Activated naive CD4-positive, alpha-beta T cell treated with anti-CD3 and anti-CD28 coated beads, Interleukin-2, amount 10 ng/mL, durations not matched to agents 7 days and 5 days (primary cell): Measurements from ENCODE around the gene HAND2.
A peak's percentile ranks its signal among the peaks of the same experiment; 100 is the strongest.

ENCODE experiments used
- CTCF ChIA-PET: fragments of 350-600 bp; sonication (Branson Sonifier 250); formaldehyde crosslinking; loops from one replicate; lab custom pipeline; 2021; ENCODE audit warnings: antibody characterized with exemption; lab: Charles Lee
- DNase-seq: peaks from one replicate; pipeline ENCODE4 v3.0.0-alpha.2; 2020
- H3K27ac Mint-ChIP-seq: one replicate; pipeline ENCODE4 v1.8.0; 2021; ENCODE audit warnings: mild to moderate bottlenecking, moderate library complexity, mixed read lengths
- H3K27me3 Mint-ChIP-seq: one replicate; pipeline ENCODE4 v1.8.0; 2021; ENCODE audit warnings: mild to moderate bottlenecking, mixed read lengths
- H3K36me3 Mint-ChIP-seq: one replicate; pipeline ENCODE4 v1.8.0; 2021; ENCODE audit warnings: mixed read lengths
- H3K4me1 Mint-ChIP-seq: one replicate; pipeline ENCODE4 v1.8.0; 2021; ENCODE audit warnings: mixed read lengths
- H3K4me3 Mint-ChIP-seq: one replicate; pipeline ENCODE4 v1.8.0; 2021; ENCODE audit warnings: mild to moderate bottlenecking, moderate library complexity, mixed read lengths
- H3K9me3 Mint-ChIP-seq: one replicate; pipeline ENCODE4 v1.8.0; 2021; ENCODE audit warnings: mixed read lengths

The HAND2 gene

DNA sequence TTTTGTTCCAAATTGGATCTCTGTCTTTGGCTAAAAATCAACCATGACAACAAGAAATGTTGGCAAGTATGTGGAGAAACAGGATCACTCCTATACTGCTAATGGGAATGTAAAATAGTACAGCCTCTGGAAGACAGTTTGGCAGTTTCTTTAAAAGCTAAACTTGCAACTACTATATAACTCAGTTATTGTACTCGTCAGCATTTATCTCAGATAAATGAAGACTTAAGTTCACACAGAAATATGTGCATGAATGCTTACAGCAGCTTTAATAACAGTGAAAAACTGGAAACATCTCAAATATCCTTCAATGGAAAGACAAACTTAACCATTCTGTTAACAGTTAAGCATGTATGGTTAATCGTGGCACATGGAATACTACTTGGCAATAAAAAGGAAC lies 15.4 kb upstream of the HAND2 start:
- no peak overlapping the region for H3K27ac Mint-ChIP-seq
- peaks cover 14% of the 10 kb centered on the region for H3K27me3 Mint-ChIP-seq
- CTCF ChIA-PET: no interaction called here
- DNase-seq: no peak
- no peaks in the 10 kb centered on the region for H3K36me3 Mint-ChIP-seq
- H3K4me3 Mint-ChIP-seq: no peak overlapping the region
- no peaks in the 10 kb centered on the region for H3K4me1 Mint-ChIP-seq
- H3K9me3 Mint-ChIP-seq: no peaks in the 10 kb centered on the region

DNA sequence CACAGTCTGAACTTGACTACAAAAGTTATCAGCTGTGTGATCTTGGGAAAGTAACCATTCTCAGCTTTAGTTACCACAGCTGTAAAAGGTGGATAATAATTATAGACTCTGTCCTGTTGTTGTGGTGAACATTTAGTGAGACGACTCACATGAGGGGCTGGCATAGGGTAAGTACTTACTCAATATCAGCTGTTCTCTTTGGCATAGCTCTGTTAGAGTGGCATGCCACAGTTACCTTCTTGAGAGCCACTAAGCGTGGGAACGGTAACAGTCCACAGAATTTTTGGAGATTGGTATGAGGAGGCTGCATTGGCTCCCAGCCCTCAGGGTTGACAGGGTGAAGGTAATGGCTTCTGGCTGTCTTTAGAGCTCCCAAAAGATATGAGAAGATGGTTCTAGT lies 13.2 kb upstream of the HAND2 start:
- CTCF ChIA-PET: no interaction called here
- peaks cover 28% of the 10 kb centered on the region for H3K27me3 Mint-ChIP-seq
- DNase-seq: no peak
- no peak overlapping the region for H3K4me3 Mint-ChIP-seq
- no peaks in the 10 kb centered on the region for H3K36me3 Mint-ChIP-seq
- no peaks in the 10 kb centered on the region for H3K9me3 Mint-ChIP-seq
- no peak overlapping the region for H3K27ac Mint-ChIP-seq
- H3K4me1 Mint-ChIP-seq: peaks cover 6% of the 10 kb centered on the region

DNA sequence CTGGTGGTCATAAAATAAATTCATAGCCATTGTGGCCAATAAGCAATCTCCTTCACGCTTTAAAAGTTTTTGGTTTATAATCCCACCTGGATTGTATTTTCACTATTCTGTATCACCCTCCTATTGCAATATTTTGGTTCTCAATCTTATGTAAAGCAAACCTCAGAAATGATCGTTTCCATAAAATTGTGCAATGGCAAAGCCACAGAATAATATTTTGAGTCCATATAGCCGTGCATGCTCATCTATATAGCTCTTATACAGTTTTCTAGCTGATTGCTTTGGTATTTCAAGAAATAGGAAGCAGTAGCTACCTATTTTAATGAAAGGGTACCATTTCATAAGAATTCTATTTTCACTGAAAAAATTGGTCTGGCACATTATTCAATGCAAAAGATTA lies 10.0 kb upstream of the HAND2 start:
- Mint-ChIP-seq H3K27ac (no peak overlapping the region), H3K27me3 (peaks cover 53% of the 10 kb centered on the region), H3K4me3 (no peak overlapping the region), H3K36me3 (no peaks in the 10 kb centered on the region), H3K4me1 (peaks cover 6% of the 10 kb centered on the region), H3K9me3 (no peaks in the 10 kb centered on the region)
- CTCF ChIA-PET: no interaction called here
- no peak for DNase-seq

DNA sequence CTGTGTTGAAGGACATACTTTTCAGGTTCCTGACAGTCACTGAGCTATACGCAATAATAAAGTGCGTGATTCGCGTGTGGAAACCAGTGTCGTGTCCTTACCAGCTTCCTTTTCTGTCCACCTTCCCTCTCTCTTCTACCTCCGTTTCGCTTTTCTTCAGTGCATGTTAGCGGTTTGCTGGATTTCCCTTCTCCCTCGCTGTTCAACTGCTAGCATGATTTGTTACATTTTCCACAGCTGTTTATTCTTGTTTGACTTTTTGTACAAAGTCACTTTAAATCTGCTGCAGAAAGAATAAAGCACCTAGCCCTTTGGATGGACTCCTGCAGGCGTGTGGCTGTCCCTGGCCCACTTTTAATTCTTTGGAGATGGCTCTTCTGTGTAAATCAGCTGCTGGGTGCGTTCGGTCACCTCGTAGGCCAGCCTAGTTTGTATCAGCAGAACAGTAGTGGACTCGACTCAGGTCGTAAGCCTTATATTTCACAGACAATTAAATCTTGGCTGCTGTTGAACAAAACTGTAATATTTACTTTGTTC lies 8.9 kb upstream of the HAND2 start:
- peaks cover 6% of the 10 kb centered on the region for H3K4me1 Mint-ChIP-seq
- H3K36me3 Mint-ChIP-seq: no peaks in the 10 kb centered on the region
- CTCF ChIA-PET: interaction anchor here (1.4 kb wide), 1 partner anchor 11 kb away, joined by 3 read pairs; no protein-coding TSS in a partner anchor
- no peak for DNase-seq
- peaks cover 63% of the 10 kb centered on the region for H3K27me3 Mint-ChIP-seq
- no peak overlapping the region for H3K27ac Mint-ChIP-seq
- H3K9me3 Mint-ChIP-seq: no peaks in the 10 kb centered on the region
- peak overlapping the region; percentile 9 for H3K4me3 Mint-ChIP-seq

DNA sequence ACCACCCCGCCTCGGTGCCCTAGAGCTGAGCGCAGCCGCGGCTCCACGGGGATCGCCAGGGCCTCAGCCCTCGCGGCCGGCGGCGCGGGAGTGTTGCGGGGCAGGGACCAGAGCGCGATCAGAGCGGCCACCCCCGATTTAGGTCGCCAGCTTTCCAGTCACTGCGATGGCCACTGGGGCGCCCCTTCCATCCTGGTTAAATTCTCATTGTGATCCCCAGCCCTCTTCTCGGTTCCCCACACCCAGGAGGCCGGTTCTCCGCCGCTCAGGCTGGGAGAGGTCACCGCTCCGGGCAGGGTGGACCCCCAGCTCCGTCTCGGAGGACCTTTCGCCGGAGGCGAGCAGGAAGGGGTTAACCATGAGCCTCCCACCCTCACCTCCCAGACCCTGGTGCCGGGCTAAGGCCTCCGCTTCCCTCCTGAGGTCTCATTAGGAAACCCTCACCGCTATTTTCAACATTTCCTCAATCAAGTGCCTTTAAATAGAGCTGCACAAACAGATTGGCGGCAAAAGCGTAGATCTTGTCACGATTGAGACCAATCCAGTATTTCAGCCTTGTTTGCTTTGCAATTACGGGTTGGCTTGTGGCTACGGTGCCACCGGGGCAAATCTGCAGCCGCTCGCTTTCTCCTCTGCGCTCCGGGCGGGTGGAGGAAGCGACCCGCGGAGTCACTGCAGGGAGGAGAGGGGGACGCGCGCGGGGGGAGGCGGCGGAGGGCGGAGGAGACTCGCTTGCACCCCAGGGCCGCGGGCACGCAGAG lies 8.3 kb upstream of the HAND2 start:
- Mint-ChIP-seq H3K4me1 (peaks cover 6% of the 10 kb centered on the region), H3K36me3 (no peaks in the 10 kb centered on the region), H3K27ac (peak overlapping the region; percentile 33), H3K4me3 (peak overlapping the region; percentile 41), H3K9me3 (no peaks in the 10 kb centered on the region), H3K27me3 (peaks cover 67% of the 10 kb centered on the region)
- no peak for DNase-seq
- CTCF ChIA-PET: interaction anchor here (1.4 kb wide), 1 partner anchor 11 kb away, joined by 3 read pairs; no protein-coding TSS in a partner anchor

DNA sequence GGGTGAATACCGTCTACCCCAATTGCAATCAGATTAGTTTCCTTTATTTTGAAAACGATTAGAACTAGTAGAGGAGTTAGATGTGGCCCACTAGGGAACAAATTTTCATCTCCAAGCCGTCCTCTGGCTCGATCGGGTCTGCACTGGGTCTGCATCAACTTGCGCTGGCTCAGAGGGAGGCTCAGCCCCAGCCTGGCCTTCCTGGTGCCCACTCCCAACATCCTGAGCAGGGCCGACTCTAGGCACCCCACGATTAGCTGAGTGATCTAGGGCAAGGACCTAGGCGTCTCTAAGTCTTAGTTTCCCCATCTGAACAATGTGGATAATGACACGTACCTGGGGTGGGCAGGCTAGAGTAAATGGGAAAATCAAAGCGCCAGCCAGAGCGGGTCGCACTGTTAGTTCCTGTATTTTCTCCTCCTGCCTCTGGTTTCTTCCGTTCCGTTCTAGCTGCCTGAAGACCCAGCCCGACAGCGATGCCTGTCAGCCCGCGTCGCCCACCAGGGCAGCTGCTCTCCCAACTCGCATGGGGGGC lies 7.7 kb upstream of the HAND2 start:
- H3K36me3 Mint-ChIP-seq: no peaks in the 10 kb centered on the region
- DNase-seq: no peak
- CTCF ChIA-PET: interaction anchor here (1.4 kb wide), 1 partner anchor 10 kb away, joined by 3 read pairs; no protein-coding TSS in a partner anchor
- no peaks in the 10 kb centered on the region for H3K9me3 Mint-ChIP-seq
- peaks cover 72% of the 10 kb centered on the region for H3K27me3 Mint-ChIP-seq
- no peak overlapping the region for H3K27ac Mint-ChIP-seq
- H3K4me3 Mint-ChIP-seq: no peak overlapping the region
- peaks cover 6% of the 10 kb centered on the region for H3K4me1 Mint-ChIP-seq

DNA sequence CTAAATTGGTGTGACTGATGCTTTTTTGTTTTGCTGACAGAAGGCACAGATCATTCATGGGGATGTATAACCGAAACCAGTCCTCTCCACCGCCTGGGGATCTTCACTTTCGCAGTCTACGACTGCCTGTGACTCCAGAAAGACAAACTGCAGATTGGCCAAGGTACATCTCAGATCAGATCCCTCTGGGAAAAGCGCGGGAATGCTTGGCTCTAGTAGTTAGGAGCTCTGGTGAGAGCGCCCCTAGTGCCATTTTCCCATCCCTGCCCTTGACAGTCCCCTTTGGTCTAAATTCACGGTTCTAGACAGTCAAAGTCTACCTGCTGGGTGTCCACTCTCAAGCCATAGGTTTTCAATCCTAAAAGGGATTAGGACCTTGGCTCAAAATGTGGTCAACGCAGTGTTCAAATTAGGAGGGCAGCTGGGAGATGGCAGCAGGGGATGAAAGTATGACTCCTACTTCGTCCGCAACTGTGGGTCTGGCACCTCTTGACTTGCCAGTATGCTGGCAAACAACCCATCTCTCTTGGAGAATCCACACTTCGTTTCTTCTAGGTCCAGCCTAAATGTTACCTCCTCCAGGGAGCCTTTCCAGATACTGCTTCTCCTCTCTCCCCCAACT lies 6.9 kb upstream of the HAND2 start:
- H3K4me1 Mint-ChIP-seq: peaks cover 6% of the 10 kb centered on the region
- CTCF ChIA-PET: interaction anchor here (1.7 kb wide), 1 partner anchor 31 kb away, joined by 3 read pairs; no protein-coding TSS in a partner anchor
- no peak overlapping the region for H3K4me3 Mint-ChIP-seq
- H3K36me3 Mint-ChIP-seq: peaks cover 2% of the 10 kb centered on the region
- no peaks in the 10 kb centered on the region for H3K9me3 Mint-ChIP-seq
- H3K27me3 Mint-ChIP-seq: peaks cover 79% of the 10 kb centered on the region
- no peak for DNase-seq
- no peak overlapping the region for H3K27ac Mint-ChIP-seq

DNA sequence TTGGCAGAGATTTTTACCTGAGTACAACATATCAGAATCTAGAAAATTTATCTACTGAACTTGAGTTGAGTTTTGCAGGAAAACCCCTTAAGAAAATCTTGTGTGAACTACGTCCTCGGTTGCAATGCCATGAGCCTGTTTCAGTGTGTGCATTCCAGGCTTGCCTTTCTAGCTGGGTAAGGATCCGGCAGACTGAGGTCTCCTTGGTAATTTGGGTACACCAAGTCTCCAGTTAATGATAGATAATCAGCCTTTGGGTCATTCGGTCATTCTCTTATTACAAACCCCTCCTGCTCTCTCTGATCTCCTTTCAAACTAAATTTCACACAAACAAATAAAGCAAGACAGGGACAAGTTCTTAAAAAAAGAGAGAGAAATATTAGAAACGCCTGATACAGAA lies 5.9 kb upstream of the HAND2 start:
- peaks cover 2% of the 10 kb centered on the region for H3K36me3 Mint-ChIP-seq
- CTCF ChIA-PET: interaction anchor here (1.0 to 1.7 kb wide), 2 partner anchors 30 to 32 kb away, joined by 3 read pairs; no protein-coding TSS in a partner anchor
- H3K4me1 Mint-ChIP-seq: peaks cover 6% of the 10 kb centered on the region
- H3K4me3 Mint-ChIP-seq: no peak overlapping the region
- peaks cover 89% of the 10 kb centered on the region for H3K27me3 Mint-ChIP-seq
- peaks cover 2% of the 10 kb centered on the region for H3K9me3 Mint-ChIP-seq
- no peak overlapping the region for H3K27ac Mint-ChIP-seq
- DNase-seq: no peak

DNA sequence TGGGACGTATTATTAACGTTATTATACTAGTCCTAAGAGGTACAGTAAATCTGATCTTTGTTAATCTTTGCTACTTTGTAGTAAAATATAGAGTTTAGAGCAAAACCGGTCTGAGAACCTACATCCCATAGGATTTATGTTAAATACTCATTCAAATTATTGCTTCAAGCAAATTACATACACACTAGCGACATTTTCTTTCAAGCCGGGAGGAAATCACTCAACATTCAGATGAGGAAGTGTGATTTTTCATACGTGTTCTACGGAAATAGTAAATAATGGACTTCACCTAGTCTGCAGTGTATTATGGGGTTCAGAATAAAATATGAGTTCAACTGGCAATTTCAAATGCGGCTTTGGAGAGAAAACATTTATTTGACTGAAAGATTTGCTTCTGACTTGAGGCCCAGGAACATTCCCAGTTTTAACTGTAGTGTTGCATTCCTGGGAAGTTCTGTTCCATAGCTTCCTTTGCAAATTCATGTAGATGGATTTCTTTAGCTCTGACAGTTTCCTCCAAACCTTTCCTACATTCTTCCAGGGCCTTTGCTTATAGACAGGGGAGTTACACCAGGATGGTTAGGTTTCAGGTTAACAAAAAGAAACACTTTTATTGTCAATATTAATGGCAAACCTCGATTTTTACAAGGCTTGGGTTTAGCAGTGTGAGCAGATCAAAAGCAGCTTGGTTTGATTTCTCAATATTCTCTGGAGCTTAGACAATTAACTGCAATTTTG lies 5.3 kb upstream of the HAND2 start:
- peaks cover 6% of the 10 kb centered on the region for H3K4me1 Mint-ChIP-seq
- CTCF ChIA-PET: interaction anchor here (1.0 to 1.7 kb wide), 2 partner anchors 29 to 32 kb away, joined by 3 read pairs; no protein-coding TSS in a partner anchor
- H3K27ac Mint-ChIP-seq: no peak overlapping the region
- H3K4me3 Mint-ChIP-seq: no peak overlapping the region
- H3K9me3 Mint-ChIP-seq: peaks cover 2% of the 10 kb centered on the region
- no peak for DNase-seq
- peaks cover 2% of the 10 kb centered on the region for H3K36me3 Mint-ChIP-seq
- peaks cover 95% of the 10 kb centered on the region for H3K27me3 Mint-ChIP-seq

DNA sequence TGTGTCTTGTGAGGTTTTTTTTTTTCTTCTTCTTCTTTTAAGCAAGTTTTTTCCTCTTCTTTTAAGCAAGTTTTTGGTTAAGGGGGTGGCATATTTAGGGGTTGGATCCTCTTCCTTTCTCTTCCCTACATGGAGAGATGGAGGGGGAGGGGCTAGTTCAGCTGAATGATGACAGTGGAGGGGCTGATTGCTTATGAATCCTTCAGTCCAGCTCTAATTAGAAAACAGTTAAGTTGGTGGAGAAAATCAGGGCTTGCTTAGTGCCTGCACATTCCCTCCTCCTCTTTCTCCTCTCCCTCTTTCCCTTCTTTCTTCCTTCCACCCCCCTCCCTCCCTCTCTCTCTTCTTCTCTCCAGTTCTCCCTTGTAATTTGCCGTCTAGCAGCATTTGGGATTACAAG lies 4.4 kb upstream of the HAND2 start:
- no peak overlapping the region for H3K4me3 Mint-ChIP-seq
- H3K36me3 Mint-ChIP-seq: peaks cover 4% of the 10 kb centered on the region
- peaks cover 11% of the 10 kb centered on the region for H3K4me1 Mint-ChIP-seq
- CTCF ChIA-PET: interaction anchor here (0.6 kb wide), 1 partner anchor 626 kb away, joined by 3 read pairs; no protein-coding TSS in a partner anchor
- no peak overlapping the region for H3K27ac Mint-ChIP-seq
- peaks cover 2% of the 10 kb centered on the region for H3K9me3 Mint-ChIP-seq
- peaks cover 99% of the 10 kb centered on the region for H3K27me3 Mint-ChIP-seq
- DNase-seq: no peak

DNA sequence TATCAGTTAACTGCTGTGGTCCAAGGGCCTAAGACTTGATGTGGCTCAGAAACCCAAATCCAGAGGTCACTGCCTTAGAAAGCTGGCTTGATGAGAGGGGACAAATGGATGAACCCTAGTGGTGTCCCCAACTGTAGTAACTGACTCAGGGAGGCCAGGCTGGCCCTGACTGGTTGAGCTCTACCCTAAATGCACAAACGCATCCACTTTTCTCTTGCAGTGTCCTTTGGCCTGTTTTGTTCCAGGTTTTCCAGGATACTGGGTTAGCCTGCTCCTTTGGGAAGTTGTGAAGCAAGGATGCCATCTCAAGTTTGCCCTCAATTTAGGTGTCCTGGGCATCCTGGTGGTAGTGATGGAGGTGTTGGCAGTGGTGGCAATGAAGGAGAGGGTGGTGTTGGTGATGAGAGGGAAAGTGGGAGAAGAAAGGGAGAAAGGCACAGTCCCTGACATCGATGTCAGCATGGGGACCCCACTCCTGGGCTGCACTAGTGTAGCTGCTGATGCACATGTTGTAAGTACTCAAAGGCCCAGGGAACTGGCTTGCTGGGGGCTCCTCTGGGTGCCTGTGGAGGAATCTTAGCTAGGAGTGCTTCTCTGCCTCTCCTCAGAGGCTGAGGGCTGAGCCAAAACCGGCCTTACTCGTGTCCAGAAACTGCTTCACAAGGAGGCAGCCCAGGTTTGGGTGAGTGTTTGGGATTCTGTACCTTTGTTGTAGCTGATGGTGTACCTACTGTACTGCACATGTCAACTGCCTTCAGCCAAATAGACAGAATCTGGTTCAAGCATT lies 2.9 kb upstream of the HAND2 start:
- CTCF ChIA-PET: no interaction called here
- H3K27me3 Mint-ChIP-seq: peaks cover 99% of the 10 kb centered on the region
- DNase-seq: no peak
- peaks cover 12% of the 10 kb centered on the region for H3K4me1 Mint-ChIP-seq
- no peak overlapping the region for H3K27ac Mint-ChIP-seq
- peaks cover 9% of the 10 kb centered on the region for H3K9me3 Mint-ChIP-seq
- no peak overlapping the region for H3K4me3 Mint-ChIP-seq
- H3K36me3 Mint-ChIP-seq: peaks cover 11% of the 10 kb centered on the region

DNA sequence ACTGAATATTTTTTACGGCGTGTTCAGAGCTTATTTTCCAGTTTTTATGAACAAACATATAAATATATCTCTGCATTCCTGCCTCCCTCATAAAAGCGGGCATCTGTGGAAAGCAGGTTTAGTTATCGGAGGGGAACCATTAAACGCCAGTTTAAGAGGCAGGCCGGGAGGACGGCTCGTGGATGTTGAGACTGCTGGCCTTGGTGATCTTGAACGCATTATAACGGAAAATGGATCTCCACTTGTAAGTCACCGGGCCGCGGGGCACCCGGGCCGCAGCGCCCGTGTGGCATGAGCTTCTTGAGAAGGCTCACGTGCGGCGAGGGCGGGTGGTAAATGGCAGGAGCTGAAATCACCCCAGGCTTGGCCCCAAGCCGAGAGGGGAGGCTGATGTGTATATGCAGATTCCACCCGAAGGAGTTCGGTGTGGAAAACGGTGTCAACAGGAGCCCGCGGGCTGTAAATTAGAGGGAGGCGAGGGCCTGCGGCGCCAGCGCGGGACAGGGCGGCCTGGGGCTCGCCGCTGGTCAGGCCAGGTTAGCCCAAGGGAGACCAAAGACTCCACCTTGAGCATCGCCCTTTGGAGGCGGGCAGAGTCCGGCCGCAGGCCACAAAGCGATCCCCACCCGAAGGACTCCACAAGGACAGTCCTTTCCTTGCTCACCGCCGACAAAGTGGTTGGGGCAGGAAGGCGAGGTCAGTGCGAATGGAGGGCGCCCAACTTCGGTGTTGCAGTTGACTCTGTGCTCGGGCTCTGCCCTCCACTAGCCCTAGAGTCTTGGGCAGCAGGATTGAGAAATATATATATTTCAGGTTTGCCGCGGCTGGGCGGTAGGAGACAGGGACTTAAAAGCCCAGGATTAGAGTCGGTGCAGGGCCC lies 1.3 kb upstream of the HAND2 start:
- Mint-ChIP-seq H3K27ac (peak overlapping the region; percentile 70), H3K9me3 (peaks cover 9% of the 10 kb centered on the region), H3K4me1 (peaks cover 12% of the 10 kb centered on the region), H3K4me3 (no peak overlapping the region), H3K36me3 (peaks cover 13% of the 10 kb centered on the region), H3K27me3 (peaks cover 99% of the 10 kb centered on the region)
- CTCF ChIA-PET: no interaction called here
- no peak for DNase-seq
